B cell (primary cell): Measurements from ENCODE around the gene CACNA1D. TPM values are rescaled to one million over a fixed set of nuclear protein-coding genes. Genes with fewer than 3 reads are reported as not detected.

Experiments used
- ATAC-seq: fragments of 200-7000 bp; cut with Tn5 transposase; one replicate; pipeline ENCODE4 v1.10.0; 2021; ENCODE audit warnings: low read depth, mild to moderate bottlenecking, moderate number of reproducible peaks, moderate library complexity
- CTCF ChIA-PET: fragments of 350-600 bp; sonication (Branson Sonifier 250); formaldehyde crosslinking; loops from one replicate; lab custom pipeline; 2021; ENCODE audit warnings: antibody characterized with exemption, inconsistent platforms; lab: Charles Lee
- POLR2A ChIA-PET: fragments of 350-600 bp; sonication (Branson Sonifier 250); formaldehyde crosslinking; loops from one replicate; lab custom pipeline; 2021; ENCODE audit warnings: antibody characterized with exemption; lab: Charles Lee
- DNase-seq: peaks from one replicate; pipeline ENCODE4 v3.0.0; 2013
- H2AFZ ChIP-seq: 2 replicates; pipeline ENCODE4 v1.6.1; 2012; ENCODE audit warnings: mild to moderate bottlenecking, low read depth, low read length; ENCODE audit not compliant: insufficient read depth, poor library complexity, severe bottlenecking
- H3K27ac ChIP-seq, 2 donors: 1 replicate in 1 of 2; 2 replicates in 1 of 2; pipeline ENCODE4 v1.5.1; 2012 to 2013; ENCODE audit warnings: low read length in 2 of 2, mild to moderate bottlenecking in 2 of 2, moderate library complexity in 1 of 2
- H3K27me3 ChIP-seq, 4 experiments: fragments of 200-600 bp in 1 of 4; sonication (generic) in 1 of 4; replicated peaks in 1 of 4; 1 replicate in 2 of 4; 2 replicates in 2 of 4; pipeline versions ENCODE4 v1.6.1 to v1.7.0; 2013 to 2016; ENCODE audit warnings: low read length in 3 of 4, mild to moderate bottlenecking in 2 of 4, mixed read lengths in 1 of 4, moderate library complexity in 1 of 4; ENCODE audit not compliant: insufficient read depth in 4 of 4, control insufficient read depth in 3 of 4; ENCODE audit errors: control extremely low read depth in 1 of 4
- H3K36me3 ChIP-seq, 2 experiments: replicated peaks in 1 of 2; 1 replicate in 1 of 2; 2 replicates in 1 of 2; pipeline versions ENCODE4 v1.6.1 to v1.7.1; 2013; ENCODE audit warnings: low read length in 1 of 2; ENCODE audit not compliant: insufficient read depth in 2 of 2, control insufficient read depth in 1 of 2; ENCODE audit errors: control extremely low read depth in 1 of 2, extremely low read depth in 1 of 2
- H3K4me1 ChIP-seq, 2 donors: fragments of 200-600 bp in 1 of 2; sonication (generic) in 1 of 2; 1 replicate in 1 of 2; 2 replicates in 1 of 2; pipeline versions ENCODE4 v1.5.1 to v1.6.1; 2013 to 2017; ENCODE audit warnings: low read length in 2 of 2; ENCODE audit not compliant: control insufficient read depth in 2 of 2, insufficient read depth in 2 of 2
- H3K4me2 ChIP-seq: replicated peaks from 2 replicates; pipeline ENCODE3; 2012; ENCODE audit warnings: mild to moderate bottlenecking, low read depth, low read length; ENCODE audit not compliant: poor library complexity, severe bottlenecking
- H3K4me3 ChIP-seq, 5 experiments: fragments of 200-600 bp in 1 of 5; sonication (generic) in 1 of 5; 1 replicate in 3 of 5; 2 replicates in 2 of 5; pipeline versions ENCODE4 v1.5.1 to v1.7.0; 2011 to 2016; ENCODE audit warnings: low read length in 4 of 5, mild to moderate bottlenecking in 4 of 5, low read depth in 2 of 5, control low read depth in 1 of 5, moderate library complexity in 1 of 5; ENCODE audit not compliant: insufficient read depth in 1 of 5; ENCODE audit errors: control extremely low read depth in 1 of 5, extremely low read depth in 1 of 5
- H3K79me2 ChIP-seq: fragments of 200-600 bp; sonication (generic); one replicate; pipeline ENCODE4 v1.6.0; 2016; ENCODE audit warnings: low read length; ENCODE audit not compliant: control insufficient read depth, insufficient read depth
- H3K9ac ChIP-seq: fragments of 200-600 bp; sonication (generic); 2 replicates; pipeline ENCODE4 v1.6.1; 2017; ENCODE audit warnings: mild to moderate bottlenecking, low read length, moderate library complexity
- H3K9me3 ChIP-seq, 3 donors: one replicate each; pipeline versions ENCODE4 v1.6.1 to v1.7.1; 2013; ENCODE audit warnings: low read length in 2 of 3; ENCODE audit not compliant: control insufficient read depth in 2 of 3, insufficient read depth in 1 of 3; ENCODE audit errors: control extremely low read depth in 1 of 3
- H4K20me1 ChIP-seq: 2 replicates; pipeline ENCODE4 v1.6.0; 2012; ENCODE audit warnings: mild to moderate bottlenecking, low read length; ENCODE audit not compliant: insufficient read depth, control insufficient read depth, poor library complexity, severe bottlenecking
- H3K27ac Mint-ChIP-seq: one replicate; pipeline ENCODE4 v1.8.0; 2021; ENCODE audit warnings: mixed read lengths
- H3K27me3 Mint-ChIP-seq: one replicate; pipeline ENCODE4 v1.8.0; 2021; ENCODE audit warnings: mixed read lengths
- H3K4me1 Mint-ChIP-seq: one replicate; pipeline ENCODE4 v1.8.0; 2021; ENCODE audit warnings: mixed read lengths
- H3K4me3 Mint-ChIP-seq: one replicate; pipeline ENCODE4 v1.8.0; 2021; ENCODE audit warnings: mixed read lengths
- H3K9me3 Mint-ChIP-seq: one replicate; pipeline ENCODE4 v1.8.0; 2022; ENCODE audit warnings: mixed read lengths; ENCODE audit not compliant: insufficient read depth
- EZH2 ChIP-seq: IDR thresholded peaks from 2 replicates; pipeline ENCODE4 v1.6.1; 2012; ENCODE audit warnings: borderline replicate concordance, low read depth, mild to moderate bottlenecking, moderate library complexity, low read length; ENCODE audit not compliant: insufficient read depth, poor library complexity, severe bottlenecking
- WGBS: methylation state at CpG from one replicate; pipeline ENCODE4 v1.1.5; 2013; ENCODE audit warnings: missing lambda C conversion rate; ENCODE audit not compliant: insufficient coverage; 5-methylcytosine and 5-hydroxymethylcytosine counted together
- intact Hi-C: fragments of 100-400 bp; cut with micrococcal nuclease; formaldehyde crosslinking; loops from one replicate; pipeline ENCODE4 v1.10.0; 2022
- polyA plus RNA-seq: library from polyadenylated mRNA; depleted of rRNA; stranded (reverse); fragments of >200 nt; gene quantifications from 2 replicates; pipeline ENCODE4 v1.2.3, GENCODE V29; 2012
- total RNA-seq, 2 donors: library from RNA; stranded (reverse); fragments of 120-200 nt in 1 of 2; gene quantifications; 1 replicate in 1 of 2; 2 replicates in 1 of 2; pipeline versions ENCODE4 v1.2.3 to v1.2.4, GENCODE V29; 2013 to 2022
- TF ChIP-seq, protein P1 (sequence below): fragments of 200-600 bp; IDR thresholded peaks from one replicate; pipeline ENCODE4 v1.8.0; 2022; ENCODE audit warnings: antibody characterized with exemption, mild to moderate bottlenecking

CACNA1D gene
- total and polyA plus RNA-seq, 2 donors (not counting 1 experiment from before 2014, with no cell fraction given): 0.06 to 0.07 TPM

DNA sequence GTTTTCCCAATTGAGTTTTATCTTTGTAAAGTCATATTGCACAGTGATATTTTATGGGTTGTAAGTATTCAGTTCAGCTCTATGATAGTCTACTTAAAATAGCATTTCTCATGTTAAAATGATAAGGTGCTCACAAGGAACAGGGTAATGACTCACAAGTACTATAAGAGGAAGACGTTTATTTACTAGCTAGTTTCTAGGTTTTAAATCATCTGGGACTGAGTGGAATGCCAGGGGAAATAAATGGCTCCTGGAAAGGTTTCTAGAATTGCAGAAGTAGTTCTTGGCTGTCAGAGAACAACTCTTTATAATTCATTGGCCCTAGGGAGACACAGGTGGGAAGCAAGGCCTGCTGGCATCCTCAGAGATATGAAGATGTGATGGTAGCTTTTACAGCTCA is 239.0 kb downstream of the CACNA1D start:
- intact Hi-C loops: no loop called here
- CTCF ChIA-PET: no interaction called here
- Histone ChIP-seq H3K36me3 (no peaks in the 10 kb centered on the region), H3K4me3 (no peak overlapping the region), H4K20me1 (no peaks in the 10 kb centered on the region), H3K4me2 (no peak overlapping the region), H3K27ac (no peak overlapping the region), H3K79me2 (no peaks in the 10 kb centered on the region), H3K9ac (no peak overlapping the region), H3K4me1 (no peaks in the 10 kb centered on the region), H3K27me3 (peaks cover 0 to 5% (median 0%) of the 10 kb centered on the region in 4 experiments), H2AFZ (no peak overlapping the region), H3K9me3 (no peaks in the 10 kb centered on the region)
- Mint-ChIP-seq H3K27ac (no peak overlapping the region), H3K9me3 (no peaks in the 10 kb centered on the region), H3K4me1 (no peaks in the 10 kb centered on the region), H3K4me3 (no peak overlapping the region), H3K27me3 (peaks cover 11% of the 10 kb centered on the region)
- no CpG with 5 or more reads among the region's 1 CpG for WGBS
- no peak for DNase-seq
- POLR2A ChIA-PET: no interaction called here
- no peak for ATAC-seq
- no peak for TF ChIP-seq EZH2
- TF ChIP-seq, protein P1, sequence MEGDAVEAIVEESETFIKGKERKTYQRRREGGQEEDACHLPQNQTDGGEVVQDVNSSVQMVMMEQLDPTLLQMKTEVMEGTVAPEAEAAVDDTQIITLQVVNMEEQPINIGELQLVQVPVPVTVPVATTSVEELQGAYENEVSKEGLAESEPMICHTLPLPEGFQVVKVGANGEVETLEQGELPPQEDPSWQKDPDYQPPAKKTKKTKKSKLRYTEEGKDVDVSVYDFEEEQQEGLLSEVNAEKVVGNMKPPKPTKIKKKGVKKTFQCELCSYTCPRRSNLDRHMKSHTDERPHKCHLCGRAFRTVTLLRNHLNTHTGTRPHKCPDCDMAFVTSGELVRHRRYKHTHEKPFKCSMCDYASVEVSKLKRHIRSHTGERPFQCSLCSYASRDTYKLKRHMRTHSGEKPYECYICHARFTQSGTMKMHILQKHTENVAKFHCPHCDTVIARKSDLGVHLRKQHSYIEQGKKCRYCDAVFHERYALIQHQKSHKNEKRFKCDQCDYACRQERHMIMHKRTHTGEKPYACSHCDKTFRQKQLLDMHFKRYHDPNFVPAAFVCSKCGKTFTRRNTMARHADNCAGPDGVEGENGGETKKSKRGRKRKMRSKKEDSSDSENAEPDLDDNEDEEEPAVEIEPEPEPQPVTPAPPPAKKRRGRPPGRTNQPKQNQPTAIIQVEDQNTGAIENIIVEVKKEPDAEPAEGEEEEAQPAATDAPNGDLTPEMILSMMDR: no peak

DNA sequence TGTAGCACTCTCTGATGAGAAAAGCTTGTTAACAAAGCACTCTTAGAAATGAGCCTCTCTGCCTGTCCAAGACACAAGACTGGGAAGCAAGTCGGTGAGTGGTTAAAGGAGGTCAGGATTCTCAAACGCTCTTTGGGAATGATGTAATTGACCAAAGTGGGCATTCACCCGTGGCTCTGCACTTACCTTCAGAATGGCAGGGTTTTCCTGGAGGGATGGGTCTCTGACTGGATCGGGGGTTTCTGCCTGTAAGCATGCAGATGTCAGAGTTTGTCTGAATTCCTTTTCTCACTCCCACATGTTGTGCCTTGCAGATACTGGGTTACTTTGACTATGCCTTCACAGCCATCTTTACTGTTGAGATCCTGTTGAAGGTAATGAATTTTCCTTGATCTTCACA is 245.6 kb downstream of the CACNA1D start:
- Histone ChIP-seq H3K79me2 (no peaks in the 10 kb centered on the region), H3K4me1 (peaks cover 0 to 3% of the 10 kb centered on the region in 2 donors), H3K4me3 (no peak overlapping the region), H3K9me3 (no peaks in the 10 kb centered on the region), H2AFZ (no peak overlapping the region), H3K9ac (no peak overlapping the region), H3K27me3 (no peaks in the 10 kb centered on the region), H4K20me1 (no peaks in the 10 kb centered on the region), H3K36me3 (no peaks in the 10 kb centered on the region), H3K4me2 (no peak overlapping the region), H3K27ac (no peak overlapping the region)
- peaks cover 6% of the 10 kb centered on the region for H3K4me1 Mint-ChIP-seq
- H3K9me3 Mint-ChIP-seq: no peaks in the 10 kb centered on the region
- no peak for ATAC-seq
- TF ChIP-seq, protein P1: no peak
- no peak for TF ChIP-seq EZH2
- H3K27me3 Mint-ChIP-seq: no peaks in the 10 kb centered on the region
- WGBS: 100% methylated on average over 3 of the region's 4 CpGs
- H3K4me3 Mint-ChIP-seq: no peak overlapping the region
- ChIA-PET CTCF (no interaction called here), POLR2A (no interaction called here)
- DNase-seq: no peak
- intact Hi-C loops: no loop called here
- no peak overlapping the region for H3K27ac Mint-ChIP-seq
